GM19193 (cell line): ENCODE measurements around the gene LCLAT1.

Experiments
- POLR2A ChIP-seq: IDR thresholded peaks from 4 replicates; pipeline ENCODE4 v1.6.1; 2011; ENCODE audit not compliant: insufficient read depth, insufficient read length; ENCODE audit errors: extremely low read depth

LCLAT1 gene

DNA sequence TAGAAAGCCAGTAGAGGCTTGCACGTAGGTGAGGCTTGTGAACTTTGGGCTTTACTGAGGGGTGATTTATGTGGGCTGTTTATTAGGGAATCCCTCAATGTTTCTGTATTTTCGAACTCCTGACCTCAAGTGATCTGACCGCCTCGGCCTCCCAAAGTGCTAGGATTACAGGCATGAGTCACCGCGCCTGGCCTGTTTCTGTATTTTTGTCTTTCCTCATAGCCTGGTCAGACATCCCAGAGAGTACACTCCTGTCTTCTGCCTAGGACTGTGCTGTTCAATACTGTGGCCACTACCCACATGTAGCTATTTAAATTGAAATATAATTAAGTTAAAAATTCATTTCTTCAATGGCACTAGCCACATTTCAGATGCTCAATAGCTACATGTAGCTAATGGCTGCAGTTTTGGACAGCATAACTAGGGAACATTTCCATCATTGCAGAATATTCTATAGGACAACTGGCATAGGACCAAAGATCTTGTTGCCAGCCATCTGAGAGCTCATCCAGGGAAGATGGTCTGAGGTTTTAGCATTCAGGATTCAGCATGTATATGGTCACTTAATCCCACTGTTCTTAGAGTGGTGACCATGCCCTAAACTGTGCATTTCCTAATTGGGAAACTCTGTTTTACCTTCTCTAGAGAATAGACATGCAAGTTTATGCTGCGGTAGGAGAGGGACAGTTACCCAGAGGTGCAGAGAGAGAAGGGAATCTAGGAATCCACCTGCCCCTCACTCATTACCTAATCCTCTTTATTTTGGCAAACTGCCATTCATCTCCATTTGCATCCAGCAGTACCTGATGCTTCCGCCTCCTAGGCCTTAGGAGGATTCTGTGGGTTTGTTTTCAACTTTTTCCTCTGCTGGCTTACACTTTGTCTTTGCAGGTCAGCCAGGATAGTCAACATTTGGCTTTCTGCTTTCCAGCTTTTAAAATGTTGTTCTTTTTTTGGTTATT lies 64.4 kb downstream of the LCLAT1 start:
- no peak for TF ChIP-seq POLR2A

- TF ChIP-seq POLR2A: no peak
Measured at GRCh38 chr2:30512243-30512886, 65.3 kb downstream of the LCLAT1 start.

GRCh38 chr2:30514134-30514847 lies 67.2 kb downstream of the LCLAT1 start:
- TF ChIP-seq POLR2A: no peak

GRCh38 chr2:30514848-30515435 lies 67.9 kb downstream of the LCLAT1 start:
- TF ChIP-seq POLR2A: no peak

- TF ChIP-seq POLR2A: no peak
Measured at GRCh38 chr2:30516166-30516565, 69.1 kb downstream of the LCLAT1 start.

DNA sequence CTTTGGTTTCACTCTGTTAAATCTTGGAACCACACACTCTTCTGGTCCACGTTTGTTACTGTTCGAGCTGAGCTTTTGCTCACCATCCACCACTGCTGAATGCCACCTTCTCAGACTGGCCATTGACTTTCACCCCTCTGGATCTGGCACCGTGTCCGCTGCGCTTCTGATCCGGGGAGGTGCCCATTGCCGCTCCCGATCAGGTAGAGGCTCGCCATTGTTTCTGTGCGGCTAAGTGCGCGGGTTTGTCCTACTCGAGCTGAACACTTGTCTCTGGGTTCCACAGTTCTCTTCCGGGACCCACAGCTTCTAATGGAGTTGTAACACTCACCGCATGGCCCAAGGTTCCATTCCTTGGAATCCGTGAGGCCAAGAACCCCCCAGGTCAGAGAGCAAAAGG lies 72.8 kb downstream of the LCLAT1 start:
- TF ChIP-seq POLR2A: no peak

- no peak for TF ChIP-seq POLR2A
Measured at GRCh38 chr2:30522421-30522820, 75.4 kb downstream of the LCLAT1 start.

- no peak for TF ChIP-seq POLR2A
Measured at GRCh38 chr2:30527411-30527810, 80.4 kb downstream of the LCLAT1 start.

- TF ChIP-seq POLR2A: no peak
Measured at GRCh38 chr2:30527859-30528258, 80.8 kb downstream of the LCLAT1 start.

DNA sequence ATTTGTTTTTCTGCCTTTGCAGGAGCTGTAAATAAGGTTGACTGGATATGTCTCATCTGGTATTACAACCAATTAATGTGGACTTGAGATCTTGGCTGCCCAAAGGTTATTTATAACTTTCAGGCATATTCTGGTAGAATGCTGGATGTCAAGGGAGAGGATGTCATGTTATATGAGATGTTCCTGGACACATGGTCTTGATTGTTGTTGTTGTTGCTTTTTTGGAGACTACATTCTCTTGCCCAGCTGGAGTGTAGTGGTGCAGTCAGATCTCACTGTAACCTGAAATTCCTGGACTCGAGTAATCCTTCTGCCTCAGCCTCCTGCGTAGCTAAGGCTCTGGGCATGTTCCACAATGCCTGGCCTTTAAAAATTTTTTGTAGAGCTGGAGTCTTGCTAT lies 83.3 kb downstream of the LCLAT1 start:
- no peak for TF ChIP-seq POLR2A

DNA sequence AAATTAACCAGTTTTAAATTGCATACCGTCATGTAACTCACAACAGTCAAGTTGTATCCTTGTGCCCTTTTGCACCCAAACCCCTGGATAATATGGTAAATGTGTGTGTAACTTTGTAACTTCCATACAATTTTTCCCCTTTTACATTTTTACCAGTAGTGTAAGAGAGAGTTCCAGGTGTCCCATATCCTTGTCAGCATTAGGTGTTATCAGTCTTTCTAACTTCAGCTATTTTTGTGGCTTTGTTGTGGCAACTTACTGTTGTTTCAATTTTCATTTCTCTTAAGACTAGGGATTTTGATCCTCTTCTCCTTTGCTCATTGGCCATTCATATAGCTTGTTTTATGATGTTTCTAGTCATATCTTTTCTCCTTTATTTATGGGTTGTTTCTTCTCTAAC lies 94.6 kb downstream of the LCLAT1 start:
- no peak for TF ChIP-seq POLR2A

GRCh38 chr2:30545875-30546274 lies 98.8 kb downstream of the LCLAT1 start:
- no peak for TF ChIP-seq POLR2A

- no peak for TF ChIP-seq POLR2A
Measured at GRCh38 chr2:30548386-30548785, 101.3 kb downstream of the LCLAT1 start.

- TF ChIP-seq POLR2A: no peak
Measured at GRCh38 chr2:30549096-30549495, 102.0 kb downstream of the LCLAT1 start.
